Activated B cell treated with CpG ODN at 0.5 μM for 24 hours (primary cell): Measurements from ENCODE around the gene PGM5. TPM values are rescaled to one million over a fixed set of nuclear protein-coding genes. Genes with fewer than 3 reads are reported as not detected.

Experiments used
- ATAC-seq: fragments of 200-7000 bp; cut with Tn5 transposase; one replicate; pipeline ENCODE4 v1.10.0; 2021; ENCODE audit warnings: low read depth, mild to moderate bottlenecking, moderate library complexity
- CTCF ChIA-PET: fragments of 350-600 bp; sonication (Branson Sonifier 250); formaldehyde crosslinking; loops from one replicate; lab custom pipeline; 2021; ENCODE audit warnings: antibody characterized with exemption; lab: Charles Lee
- POLR2A ChIA-PET: fragments of 350-600 bp; sonication (Branson Sonifier 250); formaldehyde crosslinking; loops from one replicate; lab custom pipeline; 2021; ENCODE audit warnings: antibody characterized with exemption; lab: Charles Lee
- DNase-seq: peaks from one replicate; pipeline ENCODE4 v3.0.0; 2022
- H3K27ac Mint-ChIP-seq: one replicate; pipeline ENCODE4 v1.8.0; 2020; ENCODE audit warnings: mixed read lengths
- H3K27me3 Mint-ChIP-seq: one replicate; pipeline ENCODE4 v1.8.0; 2021; ENCODE audit warnings: mixed read lengths
- H3K36me3 Mint-ChIP-seq: one replicate; pipeline ENCODE4 v1.8.0; 2021; ENCODE audit warnings: low read depth, mixed read lengths
- H3K4me1 Mint-ChIP-seq: one replicate; pipeline ENCODE4 v1.8.0; 2021; ENCODE audit warnings: mixed read lengths
- H3K4me3 Mint-ChIP-seq: one replicate; pipeline ENCODE4 v1.8.0; 2020; ENCODE audit warnings: mild to moderate bottlenecking, mixed read lengths
- H3K9me3 Mint-ChIP-seq: one replicate; pipeline ENCODE4 v1.8.0; 2020; ENCODE audit warnings: mixed read lengths
- intact Hi-C: fragments of 100-400 bp; cut with micrococcal nuclease; formaldehyde crosslinking; loops from one replicate; pipeline ENCODE4 v1.15.1; 2024
- total RNA-seq: library from RNA; stranded (reverse); gene quantifications from 2 replicates; pipeline ENCODE4 v1.2.3, GENCODE V29; 2022
- TF ChIP-seq, protein P1 (sequence below): fragments of 200-600 bp; IDR thresholded peaks from one replicate; pipeline ENCODE4 v1.8.0; 2022; ENCODE audit warnings: antibody characterized with exemption, mild to moderate bottlenecking

The PGM5 gene
- total RNA-seq, 1 donor from 2014 or later: not detected

DNA sequence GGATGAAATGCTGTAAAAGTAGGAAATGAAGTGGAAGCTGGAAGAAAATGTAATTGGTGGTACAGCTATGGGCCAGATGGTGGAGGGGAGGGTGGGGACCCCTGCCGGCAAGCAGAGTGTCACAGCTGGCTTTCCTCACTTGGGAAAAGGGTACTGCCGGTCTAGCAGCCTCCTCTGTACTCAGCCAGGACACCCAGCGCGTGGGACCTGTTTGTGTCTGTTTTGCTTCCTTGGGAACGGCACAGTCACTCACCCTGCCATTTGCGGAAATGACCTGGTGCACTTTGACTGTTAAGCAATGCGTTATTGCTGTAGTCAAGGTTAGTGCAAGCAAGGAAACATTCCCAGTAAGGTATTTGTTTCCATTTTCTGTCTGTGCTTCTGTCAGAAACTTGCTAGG, 174.2 kb downstream of the PGM5 start:
- Mint-ChIP-seq H3K9me3 (no peaks in the 10 kb centered on the region), H3K4me3 (no peak overlapping the region), H3K36me3 (no peaks in the 10 kb centered on the region), H3K27ac (no peak overlapping the region), H3K4me1 (no peaks in the 10 kb centered on the region), H3K27me3 (peaks cover 5% of the 10 kb centered on the region)
- CTCF ChIA-PET: no interaction called here
- no peak for DNase-seq
- POLR2A ChIA-PET: no interaction called here
- ATAC-seq: no peak
- intact Hi-C loops: no loop called here
- TF ChIP-seq, protein P1, sequence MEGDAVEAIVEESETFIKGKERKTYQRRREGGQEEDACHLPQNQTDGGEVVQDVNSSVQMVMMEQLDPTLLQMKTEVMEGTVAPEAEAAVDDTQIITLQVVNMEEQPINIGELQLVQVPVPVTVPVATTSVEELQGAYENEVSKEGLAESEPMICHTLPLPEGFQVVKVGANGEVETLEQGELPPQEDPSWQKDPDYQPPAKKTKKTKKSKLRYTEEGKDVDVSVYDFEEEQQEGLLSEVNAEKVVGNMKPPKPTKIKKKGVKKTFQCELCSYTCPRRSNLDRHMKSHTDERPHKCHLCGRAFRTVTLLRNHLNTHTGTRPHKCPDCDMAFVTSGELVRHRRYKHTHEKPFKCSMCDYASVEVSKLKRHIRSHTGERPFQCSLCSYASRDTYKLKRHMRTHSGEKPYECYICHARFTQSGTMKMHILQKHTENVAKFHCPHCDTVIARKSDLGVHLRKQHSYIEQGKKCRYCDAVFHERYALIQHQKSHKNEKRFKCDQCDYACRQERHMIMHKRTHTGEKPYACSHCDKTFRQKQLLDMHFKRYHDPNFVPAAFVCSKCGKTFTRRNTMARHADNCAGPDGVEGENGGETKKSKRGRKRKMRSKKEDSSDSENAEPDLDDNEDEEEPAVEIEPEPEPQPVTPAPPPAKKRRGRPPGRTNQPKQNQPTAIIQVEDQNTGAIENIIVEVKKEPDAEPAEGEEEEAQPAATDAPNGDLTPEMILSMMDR: no peak

DNA sequence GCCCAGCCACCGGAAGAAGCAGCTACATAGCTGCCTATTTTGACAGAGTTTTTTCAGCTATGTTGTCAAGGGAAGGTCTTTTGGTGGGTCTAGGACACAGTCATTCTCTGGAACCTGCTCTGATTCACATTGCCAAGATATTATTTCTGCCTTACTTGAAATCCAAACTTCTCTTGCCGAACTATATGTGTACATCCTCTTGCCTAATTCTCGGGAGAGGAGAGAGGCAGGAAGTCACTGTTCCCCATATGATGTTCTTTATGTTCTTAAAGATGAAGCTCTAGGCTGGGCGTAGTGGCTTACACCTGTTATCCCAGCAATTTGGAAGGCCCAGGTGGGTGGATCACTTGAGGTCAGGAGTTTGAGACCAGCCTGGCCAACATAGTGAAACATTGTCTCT, 175.7 kb downstream of the PGM5 start:
- ChIA-PET CTCF (no interaction called here), POLR2A (interaction anchor here (0.7 kb wide), 1 partner anchor 446 kb away, joined by 5 read pairs; no protein-coding TSS in a partner anchor)
- no peak for ATAC-seq
- DNase-seq: no peak
- peaks cover 5% of the 10 kb centered on the region for H3K27me3 Mint-ChIP-seq
- no peak overlapping the region for H3K27ac Mint-ChIP-seq
- intact Hi-C loops: no loop called here
- no peaks in the 10 kb centered on the region for H3K36me3 Mint-ChIP-seq
- no peaks in the 10 kb centered on the region for H3K9me3 Mint-ChIP-seq
- H3K4me3 Mint-ChIP-seq: no peak overlapping the region
- H3K4me1 Mint-ChIP-seq: no peaks in the 10 kb centered on the region
- TF ChIP-seq, protein P1: no peak

DNA sequence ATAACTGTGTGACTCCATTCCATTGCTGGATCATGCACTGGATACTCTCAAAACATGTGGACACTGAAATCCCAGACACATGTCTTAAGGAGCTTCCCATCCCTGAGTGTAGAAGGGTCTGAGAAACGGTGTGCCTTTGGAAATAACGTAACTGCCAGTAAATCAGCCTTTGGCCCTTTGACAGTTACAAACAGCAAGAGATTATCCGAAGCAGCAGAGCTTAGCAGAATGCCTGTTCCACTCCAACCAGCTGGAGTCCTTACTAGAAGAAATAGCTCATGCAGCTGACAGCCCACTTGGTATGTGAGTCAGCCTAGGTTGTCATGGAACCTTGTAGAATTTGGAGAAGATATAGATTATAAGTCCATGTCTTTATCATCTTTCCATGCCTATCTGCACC, 177.3 kb downstream of the PGM5 start:
- Mint-ChIP-seq H3K9me3 (no peaks in the 10 kb centered on the region), H3K4me3 (no peak overlapping the region), H3K36me3 (no peaks in the 10 kb centered on the region), H3K27me3 (peaks cover 3% of the 10 kb centered on the region), H3K27ac (no peak overlapping the region), H3K4me1 (no peaks in the 10 kb centered on the region)
- DNase-seq (no peak), ATAC-seq (no peak)
- ChIA-PET CTCF (no interaction called here), POLR2A (no interaction called here)
- TF ChIP-seq, protein P1: no peak
- intact Hi-C loops: no loop called here

DNA sequence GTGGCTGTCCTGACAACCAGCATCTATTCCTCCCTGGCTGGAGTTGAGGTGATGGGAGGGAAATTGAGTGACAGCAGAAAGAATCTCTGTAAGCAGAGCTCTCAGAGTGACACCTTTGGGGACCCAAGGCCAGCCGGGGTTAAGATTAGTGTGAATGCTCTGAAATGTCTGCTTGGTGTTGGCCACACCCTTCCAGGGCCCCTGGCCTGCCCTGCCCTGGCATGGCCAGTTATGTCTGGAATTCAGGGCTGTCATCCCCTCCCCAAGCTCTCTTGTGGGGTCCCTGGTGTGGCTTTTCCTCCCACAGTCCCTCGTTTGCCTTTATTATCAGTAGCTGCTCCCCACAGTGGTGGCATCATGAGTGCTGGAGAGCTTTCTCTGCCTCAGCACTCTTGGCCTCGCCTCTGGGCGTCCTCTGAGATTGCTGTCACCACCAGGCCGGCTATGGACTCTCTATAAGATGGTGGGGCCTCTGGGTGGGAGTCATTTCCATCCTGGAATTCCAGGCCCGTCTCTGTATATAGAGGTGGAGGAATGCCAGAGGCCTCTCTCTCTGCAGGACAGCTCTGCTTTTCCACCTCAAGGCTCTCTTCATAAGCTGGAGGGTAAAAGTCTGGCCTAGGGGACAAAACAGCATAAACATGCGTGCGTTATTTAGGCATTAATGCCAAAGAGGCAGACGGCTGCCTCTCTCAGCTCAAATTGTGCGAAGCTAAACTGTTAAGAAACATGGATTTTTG, 180.6 kb downstream of the PGM5 start:
- Mint-ChIP-seq H3K4me1 (peaks cover 5% of the 10 kb centered on the region), H3K9me3 (no peaks in the 10 kb centered on the region), H3K4me3 (no peak overlapping the region), H3K36me3 (no peaks in the 10 kb centered on the region), H3K27me3 (no peaks in the 10 kb centered on the region), H3K27ac (no peak overlapping the region)
- intact Hi-C loops: no loop called here
- ChIA-PET POLR2A (no interaction called here), CTCF (interaction anchor here (1.1 kb wide), 1 partner anchor 31 kb away, joined by 3 read pairs; no protein-coding TSS in a partner anchor)
- TF ChIP-seq, protein P1: no peak
- ATAC-seq (no peak), DNase-seq (no peak)

DNA sequence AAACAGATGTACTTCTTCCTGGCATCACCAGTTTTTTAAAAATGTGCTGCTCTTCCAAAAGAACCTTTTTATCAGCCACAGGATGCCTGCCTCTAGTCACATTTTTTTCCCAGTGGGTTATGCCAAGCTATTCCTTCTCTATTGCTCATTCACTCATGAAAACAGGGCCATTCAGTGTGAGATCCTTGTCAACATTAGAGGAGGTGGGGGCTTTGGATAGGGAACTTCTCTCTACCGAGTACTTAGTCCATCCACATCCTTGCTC, 181.1 kb downstream of the PGM5 start:
- CTCF ChIA-PET: no interaction called here
- Mint-ChIP-seq H3K4me3 (no peak overlapping the region), H3K36me3 (no peaks in the 10 kb centered on the region), H3K27me3 (no peaks in the 10 kb centered on the region), H3K4me1 (peaks cover 6% of the 10 kb centered on the region), H3K27ac (no peak overlapping the region), H3K9me3 (no peaks in the 10 kb centered on the region)
- intact Hi-C loops: no loop called here
- TF ChIP-seq, protein P1: no peak
- no peak for ATAC-seq
- DNase-seq: no peak
- POLR2A ChIA-PET: no interaction called here
